ENCODE measurements around the gene ATF7. TPM values are rescaled to one million over a fixed set of nuclear protein-coding genes. Genes with fewer than 3 reads are reported as not detected.

Gene ATF7
- total and polyA plus RNA-seq, 2 donors (not counting 3 experiments of a cell fraction or from before 2014, with no cell fraction given): 36.0 to 68.5 TPM

GRCh38 chr12:53461059-53461458 is 165.1 kb downstream of the ATF7 start:
- TF ChIP-seq GATA2 (IDR thresholded peaks at IDR 0.05; ENCODE audit: insufficient read depth, insufficient read length, low read depth, low read length) (no peak), FOS (IDR thresholded peaks at IDR 0.05; ENCODE audit: borderline replicate concordance, insufficient read depth, low read length) (no peak)
- Histone ChIP-seq H3K9ac (replicated peaks; ENCODE audit: extremely low read depth, insufficient read depth, low read length) (no peak overlapping the region), H3K4me3 (replicated peaks in 1 of 3; ENCODE audit: insufficient read depth in 1 of 3, low read depth in 1 of 3, low read length in 3 of 3) (no peak overlapping the region), H4K20me1 (replicated peaks; ENCODE audit: control insufficient read depth, extremely low read depth, insufficient read depth, low read length) (peaks cover 15% of the 10 kb centered on the region), H3K4me1 (ENCODE audit: control insufficient read depth, extremely low read depth, insufficient read depth, low read length) (no peaks in the 10 kb centered on the region), H3K9me3 (replicated peaks; ENCODE audit: control insufficient read depth, insufficient read depth, low read length) (no peaks in the 10 kb centered on the region), H2AFZ (ENCODE audit: low read depth, low read length) (no peak overlapping the region), H3K9me1 (replicated peaks; ENCODE audit: control insufficient read depth, extremely low read depth, insufficient read depth, low read length) (no peaks in the 10 kb centered on the region), H3K27me3 (ENCODE audit: control insufficient read depth in 2 of 2, insufficient read depth in 2 of 2, low read length in 2 of 2) (no peaks in the 10 kb centered on the region), H3K36me3 (ENCODE audit: control insufficient read depth in 2 of 2, extremely low read depth in 1 of 2, insufficient read depth in 2 of 2, low read length in 2 of 2) (peaks cover 60 to 76% of the 10 kb centered on the region in 2 experiments), H3K79me2 (ENCODE audit: control insufficient read depth, insufficient read depth, low read length) (peaks cover 87% of the 10 kb centered on the region), H3K27ac (ENCODE audit: insufficient read depth, low read depth, low read length) (no peak overlapping the region), H3K4me2 (ENCODE audit: insufficient read depth, low read length) (no peak overlapping the region)
- DNase-seq (ENCODE audit: low read depth, low spot score) (no peak), FAIRE-seq (no peak)
- ChIA-PET POLR2A (no interaction called here), CTCF (no interaction called here)
- intact Hi-C loops (cut with micrococcal nuclease): no loop called here
- dilution Hi-C loops (cut with MboI; ENCODE audit: extremely low pct_ligation_motif_present, low sequenced_read_pairs): no loop called here
- no TSS peak for BruUV-seq (replicated peaks)

DNA sequence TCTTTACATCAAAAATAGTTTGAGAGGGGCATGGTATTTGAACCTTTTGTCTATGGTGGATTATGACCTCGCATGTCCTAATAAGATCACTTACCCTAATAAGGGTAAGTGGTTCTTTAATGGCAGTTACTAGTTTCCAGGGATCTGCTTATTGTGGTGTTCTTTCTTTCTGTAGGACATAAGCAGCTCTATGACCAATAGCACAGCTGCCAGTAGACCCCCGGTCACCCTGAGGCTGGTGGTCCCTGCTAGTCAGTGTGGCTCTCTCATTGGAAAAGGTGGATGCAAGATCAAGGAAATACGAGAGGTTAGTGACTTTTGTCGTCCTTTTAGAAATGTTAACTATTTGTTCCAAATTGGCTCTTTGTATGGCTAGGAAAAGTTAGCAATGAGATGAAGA is 167.1 kb downstream of the ATF7 start:
- Histone ChIP-seq H3K79me2 (ENCODE audit: control insufficient read depth, insufficient read depth, low read length) (peaks cover 94% of the 10 kb centered on the region), H3K4me1 (ENCODE audit: control insufficient read depth, extremely low read depth, insufficient read depth, low read length) (peaks cover 3% of the 10 kb centered on the region), H3K9me3 (replicated peaks; ENCODE audit: control insufficient read depth, insufficient read depth, low read length) (no peaks in the 10 kb centered on the region), H3K9me1 (replicated peaks; ENCODE audit: control insufficient read depth, extremely low read depth, insufficient read depth, low read length) (no peaks in the 10 kb centered on the region), H3K27ac (ENCODE audit: insufficient read depth, low read depth, low read length) (no peak overlapping the region), H2AFZ (ENCODE audit: low read depth, low read length) (no peak overlapping the region), H3K4me2 (ENCODE audit: insufficient read depth, low read length) (no peak overlapping the region), H3K27me3 (ENCODE audit: control insufficient read depth in 2 of 2, insufficient read depth in 2 of 2, low read length in 2 of 2) (no peaks in the 10 kb centered on the region), H3K9ac (replicated peaks; ENCODE audit: extremely low read depth, insufficient read depth, low read length) (no peak overlapping the region), H3K36me3 (ENCODE audit: control insufficient read depth in 2 of 2, extremely low read depth in 1 of 2, insufficient read depth in 2 of 2, low read length in 2 of 2) (peaks cover 55 to 77% of the 10 kb centered on the region in 2 experiments), H3K4me3 (replicated peaks in 1 of 3; ENCODE audit: insufficient read depth in 1 of 3, low read depth in 1 of 3, low read length in 3 of 3) (no peak overlapping the region), H4K20me1 (replicated peaks; ENCODE audit: control insufficient read depth, extremely low read depth, insufficient read depth, low read length) (peaks cover 17% of the 10 kb centered on the region)
- no peak for DNase-seq (ENCODE audit: low read depth, low spot score)
- CTCF ChIA-PET: interaction anchor here (0.7 kb wide), 1 partner anchor 107 kb away, joined by 3 read pairs; no protein-coding TSS in a partner anchor
- no peak for FAIRE-seq
- no peak for TF ChIP-seq POLR2AphosphoS5 (IDR thresholded peaks at IDR 0.05; ENCODE audit: insufficient read depth, low read depth, low read length)
- TF ChIP-seq, protein P1, sequence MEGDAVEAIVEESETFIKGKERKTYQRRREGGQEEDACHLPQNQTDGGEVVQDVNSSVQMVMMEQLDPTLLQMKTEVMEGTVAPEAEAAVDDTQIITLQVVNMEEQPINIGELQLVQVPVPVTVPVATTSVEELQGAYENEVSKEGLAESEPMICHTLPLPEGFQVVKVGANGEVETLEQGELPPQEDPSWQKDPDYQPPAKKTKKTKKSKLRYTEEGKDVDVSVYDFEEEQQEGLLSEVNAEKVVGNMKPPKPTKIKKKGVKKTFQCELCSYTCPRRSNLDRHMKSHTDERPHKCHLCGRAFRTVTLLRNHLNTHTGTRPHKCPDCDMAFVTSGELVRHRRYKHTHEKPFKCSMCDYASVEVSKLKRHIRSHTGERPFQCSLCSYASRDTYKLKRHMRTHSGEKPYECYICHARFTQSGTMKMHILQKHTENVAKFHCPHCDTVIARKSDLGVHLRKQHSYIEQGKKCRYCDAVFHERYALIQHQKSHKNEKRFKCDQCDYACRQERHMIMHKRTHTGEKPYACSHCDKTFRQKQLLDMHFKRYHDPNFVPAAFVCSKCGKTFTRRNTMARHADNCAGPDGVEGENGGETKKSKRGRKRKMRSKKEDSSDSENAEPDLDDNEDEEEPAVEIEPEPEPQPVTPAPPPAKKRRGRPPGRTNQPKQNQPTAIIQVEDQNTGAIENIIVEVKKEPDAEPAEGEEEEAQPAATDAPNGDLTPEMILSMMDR (IDR thresholded peaks at IDR 0.05; ENCODE audit: extremely low read depth in 1 of 2, insufficient read depth in 1 of 2, low read depth in 1 of 2, low read length in 2 of 2): no peak
- TF ChIP-seq MYC (IDR thresholded peaks at IDR 0.05; ENCODE audit: low read depth, low read length): no peak
- no peak for TF ChIP-seq EZH2 (IDR thresholded peaks at IDR 0.05; ENCODE audit: borderline replicate concordance, low read depth, low read length, severe bottlenecking)
- TF ChIP-seq POLR2A (IDR thresholded peaks at IDR 0.05; ENCODE audit: low read depth, low read length): no peak
- no peak for TF ChIP-seq MAX (IDR thresholded peaks at IDR 0.05; ENCODE audit: insufficient read depth, insufficient read length)
- no peak for TF ChIP-seq GATA2 (IDR thresholded peaks at IDR 0.05; ENCODE audit: insufficient read depth, insufficient read length, low read depth, low read length)
- TF ChIP-seq FOS (IDR thresholded peaks at IDR 0.05; ENCODE audit: borderline replicate concordance, insufficient read depth, low read length): no peak
- no peak for TF ChIP-seq JUN (IDR thresholded peaks at IDR 0.05; ENCODE audit: borderline replicate concordance, insufficient read depth, insufficient read length, low read depth)
- dilution Hi-C loops (cut with MboI; ENCODE audit: extremely low pct_ligation_motif_present, low sequenced_read_pairs): no loop called here
- intact Hi-C loops (cut with micrococcal nuclease): no loop called here
- BruUV-seq (replicated peaks): no TSS peak
- POLR2A ChIA-PET: no interaction called here
